OCI-LY7 (cell line): ENCODE results near the gene SETBP1. TPM values are rescaled to one million over a fixed set of nuclear protein-coding genes. Genes with fewer than 3 reads are reported as not detected.

Experiments used
- BruUV-seq: library from RNA; stranded (reverse); fragments of 400-500 nt; replicated peaks from 2 replicates; lab custom pipeline; 2021; lab: Mats Ljungman, UMichigan
- CTCF ChIA-PET: fragments of 300-600 bp; sonication (Branson Sonifier 250); formaldehyde crosslinking; loops from one replicate; lab custom pipeline; 2022; ENCODE audit warnings: antibody characterized with exemption; ENCODE audit not compliant: unreplicated experiment; lab: Charles Lee
- POLR2A ChIA-PET: fragments of 300-600 bp; sonication (Branson Sonifier 250); formaldehyde crosslinking; loops from one replicate; lab custom pipeline; 2022; ENCODE audit warnings: antibody characterized with exemption; lab: Charles Lee
- DNase-seq: peaks from one replicate; pipeline ENCODE4 v3.0.0-alpha.2; 2015; ENCODE audit warnings: low spot score
- H2AFZ ChIP-seq: fragments of 200-600 bp; sonication (generic), shearing (Covaris generic); 2 replicates; pipeline ENCODE4 v1.6.1; 2014; ENCODE audit warnings: mild to moderate bottlenecking, antibody characterized with exemption, low read length, moderate library complexity
- H3K27ac ChIP-seq: fragments of 200-600 bp; sonication (generic); 2 replicates; pipeline ENCODE4 v1.5.1; 2014; ENCODE audit warnings: mixed run types, low read depth, mild to moderate bottlenecking, moderate library complexity, low read length, inconsistent platforms; ENCODE audit not compliant: poor library complexity, severe bottlenecking
- H3K36me3 ChIP-seq: fragments of 200-600 bp; sonication (generic); 2 replicates; pipeline ENCODE4 v1.6.1; 2014; ENCODE audit warnings: mild to moderate bottlenecking, antibody characterized with exemption, low read length, moderate library complexity, mixed read lengths; ENCODE audit not compliant: insufficient read depth
- H3K4me1 ChIP-seq: fragments of 200-600 bp; sonication (generic); 2 replicates; pipeline ENCODE4 v1.5.1; 2014; ENCODE audit warnings: mild to moderate bottlenecking, low read length; ENCODE audit not compliant: insufficient read depth, poor library complexity, severe bottlenecking
- H3K4me2 ChIP-seq: fragments of 200-600 bp; sonication (generic); 2 replicates; pipeline ENCODE4 v1.6.1; 2014; ENCODE audit warnings: mild to moderate bottlenecking, low read length
- H3K4me3 ChIP-seq: fragments of 200-600 bp; sonication (generic); 2 replicates; pipeline ENCODE4 v1.5.1; 2014; ENCODE audit warnings: mild to moderate bottlenecking, low read depth, low read length; ENCODE audit not compliant: poor library complexity, severe bottlenecking
- H3K79me2 ChIP-seq: fragments of 200-600 bp; sonication (generic); 2 replicates; pipeline ENCODE4 v1.6.1; 2016; ENCODE audit warnings: low read depth, mild to moderate bottlenecking, low read length, moderate library complexity, mixed read lengths; ENCODE audit not compliant: insufficient read depth
- H3K9me2 ChIP-seq: fragments of 200-600 bp; sonication (generic); 2 replicates; pipeline ENCODE4 v1.6.1; 2016; ENCODE audit warnings: mild to moderate bottlenecking, low read length, mixed read lengths; ENCODE audit not compliant: insufficient read depth
- H3K9me3 ChIP-seq: fragments of 200-600 bp; sonication (generic); 2 replicates; pipeline ENCODE4 v1.6.1; 2014; ENCODE audit warnings: mild to moderate bottlenecking, mixed run types, low read length, mixed read lengths
- H4K20me1 ChIP-seq: fragments of 200-600 bp; sonication (generic); 2 replicates; pipeline ENCODE4 v1.6.1; 2014; ENCODE audit warnings: mild to moderate bottlenecking, antibody characterized with exemption, low read length, moderate library complexity, mixed read lengths; ENCODE audit not compliant: insufficient read depth
- EZH2phosphoT487 ChIP-seq: fragments of 200-600 bp; sonication (generic); IDR thresholded peaks from 2 replicates; pipeline ENCODE4 v1.6.1; 2018; ENCODE audit warnings: low read depth, borderline replicate concordance, mild to moderate bottlenecking, mixed run types, antibody characterized with exemption, low read length, moderate library complexity, mixed read lengths
- intact Hi-C: fragments of 100-400 bp; cut with micrococcal nuclease; formaldehyde crosslinking; loops from one replicate; pipeline ENCODE4 v1.10.0; 2022; ENCODE audit not compliant: unreplicated experiment
- total RNA-seq, 2 experiments: library from RNA; depleted of rRNA in 1 of 2; stranded (reverse); fragments of >200 nt in 1 of 2; shearing (Covaris generic) in 1 of 2; gene quantifications; 2 replicates each; pipeline ENCODE4 v1.2.3, GENCODE V29; 2014 to 2022
- TF ChIP-seq, protein P1 (sequence below): fragments of 200-600 bp; sonication (generic); conservative IDR thresholded peaks from 2 replicates; pipeline ENCODE4 v1.5.1; 2014; ENCODE audit warnings: mild to moderate bottlenecking, antibody characterized with exemption, low read length, moderate library complexity, mixed read lengths

SETBP1 gene
- total RNA-seq, 2 experiments from 2014 or later = 2.6 to 9.1 TPM

DNA sequence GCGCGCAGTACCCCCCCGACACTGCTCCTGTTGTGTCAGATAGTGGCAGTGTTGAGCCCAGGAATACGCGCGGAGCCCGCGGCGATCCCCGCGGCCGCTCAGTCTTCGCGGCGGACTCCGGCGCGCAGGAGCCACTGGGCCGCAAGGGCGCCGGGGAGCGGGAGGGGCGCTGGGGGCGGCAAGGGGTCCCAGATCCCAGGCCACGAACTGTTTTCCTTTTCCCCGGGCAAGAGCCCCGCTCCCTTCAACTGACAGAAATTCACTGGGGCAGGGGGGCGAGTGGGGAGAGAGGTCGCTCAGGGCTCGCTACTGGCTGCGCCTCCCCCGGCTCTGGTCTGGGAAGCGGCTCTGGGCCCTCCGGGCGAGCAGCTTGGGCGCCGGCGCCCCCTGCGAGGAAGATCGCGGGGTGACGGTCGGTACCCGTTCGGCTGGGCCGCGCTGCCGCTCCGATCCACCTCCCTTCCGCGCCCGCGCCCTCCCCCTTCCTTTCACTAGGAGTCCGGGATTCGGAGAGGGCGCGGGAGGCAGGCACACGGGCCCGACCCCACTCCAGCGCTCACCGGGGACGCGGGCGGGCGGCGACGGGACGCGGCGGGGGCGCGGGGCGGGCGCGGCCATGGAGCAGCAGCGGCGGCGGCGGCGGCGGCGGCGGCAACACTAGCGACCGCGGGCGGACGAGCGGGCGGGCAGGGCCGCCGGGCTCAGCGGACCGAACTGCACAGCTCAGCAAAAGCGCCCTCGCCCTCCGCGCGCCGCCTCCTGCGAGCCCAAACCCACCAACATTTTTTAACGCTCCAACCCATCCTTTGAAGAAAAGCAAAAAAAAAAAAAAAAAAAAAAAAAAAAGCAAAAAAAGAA, 1.4 kb upstream of the SETBP1 start:
- CTCF ChIA-PET = interaction anchor here (0.5 kb wide), 1 partner anchor 160 kb away, joined by 3 read pairs; no protein-coding TSS in a partner anchor
- H4K20me1 ChIP-seq = no peaks in the 10 kb centered on the region
- POLR2A ChIA-PET = interaction anchor here (0.6 kb wide), 2 partner anchors 79 to 120 kb away, joined by 3 read pairs; no protein-coding TSS in a partner anchor
- peaks cover 34% of the 10 kb centered on the region for H3K4me1 ChIP-seq
- intact Hi-C loops = loop anchor here (1.0 to 10.0 kb wide), 4 partner anchors 158 to 534 kb away; no protein-coding TSS in a partner anchor
- no peaks in the 10 kb centered on the region for H3K9me3 ChIP-seq
- peak overlapping the region; percentile 57 for H3K27ac ChIP-seq
- H3K79me2 ChIP-seq = no peaks in the 10 kb centered on the region
- peak; percentile 81 for DNase-seq
- no peaks in the 10 kb centered on the region for H3K36me3 ChIP-seq
- peak overlapping the region; percentile 68 for H3K4me2 ChIP-seq
- H3K9me2 ChIP-seq = no peaks in the 10 kb centered on the region
- no peak for TF ChIP-seq EZH2phosphoT487
- TF ChIP-seq, protein P1, sequence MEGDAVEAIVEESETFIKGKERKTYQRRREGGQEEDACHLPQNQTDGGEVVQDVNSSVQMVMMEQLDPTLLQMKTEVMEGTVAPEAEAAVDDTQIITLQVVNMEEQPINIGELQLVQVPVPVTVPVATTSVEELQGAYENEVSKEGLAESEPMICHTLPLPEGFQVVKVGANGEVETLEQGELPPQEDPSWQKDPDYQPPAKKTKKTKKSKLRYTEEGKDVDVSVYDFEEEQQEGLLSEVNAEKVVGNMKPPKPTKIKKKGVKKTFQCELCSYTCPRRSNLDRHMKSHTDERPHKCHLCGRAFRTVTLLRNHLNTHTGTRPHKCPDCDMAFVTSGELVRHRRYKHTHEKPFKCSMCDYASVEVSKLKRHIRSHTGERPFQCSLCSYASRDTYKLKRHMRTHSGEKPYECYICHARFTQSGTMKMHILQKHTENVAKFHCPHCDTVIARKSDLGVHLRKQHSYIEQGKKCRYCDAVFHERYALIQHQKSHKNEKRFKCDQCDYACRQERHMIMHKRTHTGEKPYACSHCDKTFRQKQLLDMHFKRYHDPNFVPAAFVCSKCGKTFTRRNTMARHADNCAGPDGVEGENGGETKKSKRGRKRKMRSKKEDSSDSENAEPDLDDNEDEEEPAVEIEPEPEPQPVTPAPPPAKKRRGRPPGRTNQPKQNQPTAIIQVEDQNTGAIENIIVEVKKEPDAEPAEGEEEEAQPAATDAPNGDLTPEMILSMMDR = peak; percentile 71
- no peak overlapping the region for H2AFZ ChIP-seq
- peak overlapping the region; percentile 70 for H3K4me3 ChIP-seq
- no TSS peak for BruUV-seq

DNA sequence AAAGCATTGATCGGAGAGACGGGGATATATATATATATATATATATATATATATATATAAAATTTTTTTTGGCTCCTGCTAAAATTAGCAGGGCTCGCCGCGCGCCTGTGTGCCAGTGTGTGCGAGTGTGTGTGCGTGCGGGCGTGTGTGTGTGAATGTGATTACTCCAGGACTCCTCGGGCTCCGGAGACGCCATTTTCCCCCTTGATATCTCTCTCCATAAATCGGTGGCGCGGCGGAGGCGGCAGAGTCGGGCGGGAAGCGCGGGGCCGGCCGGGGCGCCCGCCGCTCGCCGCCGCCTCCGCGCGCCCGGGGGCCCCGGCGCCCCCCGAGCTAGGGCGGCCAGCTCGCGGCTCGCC, 795 bp upstream of the SETBP1 start:
- POLR2A ChIA-PET = interaction anchor here (0.8 kb wide), 1 partner anchor 12 kb away, joined by 3 read pairs; no protein-coding TSS in a partner anchor
- peak; percentile 52 for DNase-seq
- peak overlapping the region; percentile 68; the same call in 1 of the 2 replicates for H3K4me2 ChIP-seq

More for the DNA sequence above, 795 bp upstream of the SETBP1 start:
- Histone ChIP-seq H2AFZ (no peak overlapping the region), H3K4me1 (peaks cover 34% of the 10 kb centered on the region), H3K9me3 (no peaks in the 10 kb centered on the region), H4K20me1 (no peaks in the 10 kb centered on the region), H3K36me3 (no peaks in the 10 kb centered on the region), H3K79me2 (no peaks in the 10 kb centered on the region), H3K9me2 (no peaks in the 10 kb centered on the region), H3K4me3 (peak overlapping the region; percentile 70), H3K27ac (no peak overlapping the region)
- intact Hi-C loops = loop anchor here (1.0 to 10.0 kb wide), 5 partner anchors 79 to 533 kb away; no protein-coding TSS in a partner anchor
- TF ChIP-seq, protein P1 = no peak
- TF ChIP-seq EZH2phosphoT487 = no peak
- CTCF ChIA-PET = interaction anchor here (0.6 kb wide), 1 partner anchor 268 kb away, joined by 3 read pairs; no protein-coding TSS in a partner anchor
- BruUV-seq = no TSS peak
